22Rv1 (cell line): ENCODE data around the gene PMIS2.

ENCODE experiments used
- CTCF ChIP-seq: fragments of 450-650 bp; IDR thresholded peaks from 2 replicates; pipeline ENCODE4 v1.5.1; 2017; ENCODE audit warnings: mild to moderate bottlenecking
- ZFX ChIP-seq: fragments of 450-650 bp; IDR thresholded peaks from 2 replicates; pipeline ENCODE4 v1.6.1; 2017; ENCODE audit warnings: antibody characterized with exemption, borderline replicate concordance

GRCh38 chr19:35609851-35610353 lies 23.9 kb downstream of the PMIS2 start:
- TF ChIP-seq CTCF (no peak), ZFX (no peak)
